Endothelial cell of umbilical vein (primary cell): ENCODE measurements around the gene LCE3D. TPM values are rescaled to one million over a fixed set of nuclear protein-coding genes. Genes with fewer than 3 reads are reported as not detected.
"Not testable (repeated sequence)": the region's sequence is repeated elsewhere in the genome, so short reads cannot be mapped to it uniquely, and the experiment has no call there.

Experiments used
- BruUV-seq: library from RNA; stranded (reverse); fragments of 400-500 nt; replicated peaks from 2 replicates; lab custom pipeline; 2021; lab: Mats Ljungman, UMichigan
- CTCF ChIA-PET: fragments of 300-600, 350-600 bp; sonication (Branson Sonifier 250); formaldehyde crosslinking; loops from one replicate; lab custom pipeline; 2021; ENCODE audit warnings: antibody characterized with exemption, inconsistent platforms; lab: Charles Lee
- POLR2A ChIA-PET: fragments of 300-600, 350-600 bp; sonication (Branson Sonifier 250); formaldehyde crosslinking; loops from one replicate; lab custom pipeline; 2021; ENCODE audit warnings: antibody characterized with exemption, inconsistent platforms; lab: Charles Lee
- DNase-seq: peaks from one replicate; pipeline ENCODE4 v3.0.0-alpha.2; 2011; ENCODE audit warnings: low read depth, low spot score
- FAIRE-seq: peaks from 2 replicates; lab custom pipeline; 2011; peaks lifted over from hg19 to GRCh38; lab: Jason Lieb, UNC
- H2AFZ ChIP-seq: 2 replicates; pipeline ENCODE4 v1.6.0; 2012; ENCODE audit warnings: low read depth, low read length, control low read depth, inconsistent platforms
- H3K27ac ChIP-seq: 2 replicates; pipeline ENCODE4 v1.5.1; 2011; ENCODE audit warnings: low read depth, mild to moderate bottlenecking, control low read depth, low read length, moderate library complexity; ENCODE audit not compliant: insufficient read depth
- H3K27me3 ChIP-seq, 2 experiments: 2 replicates each; pipeline versions ENCODE4 v1.6.0 to v1.6.1; 2011; ENCODE audit warnings: low read length in 2 of 2, mixed read lengths in 1 of 2; ENCODE audit not compliant: control insufficient read depth in 2 of 2, insufficient read depth in 2 of 2
- H3K36me3 ChIP-seq, 2 experiments: 2 replicates in 1 of 2; 3 replicates in 1 of 2; pipeline ENCODE4 v1.5.1; 2011; ENCODE audit warnings: low read length in 2 of 2, mild to moderate bottlenecking in 1 of 2, moderate library complexity in 1 of 2; ENCODE audit not compliant: control insufficient read depth in 2 of 2, insufficient read depth in 2 of 2; ENCODE audit errors: extremely low read depth in 1 of 2
- H3K4me1 ChIP-seq: 3 replicates; pipeline ENCODE4 v1.5.1; 2011; ENCODE audit warnings: mild to moderate bottlenecking, low read length; ENCODE audit not compliant: control insufficient read depth, insufficient read depth; ENCODE audit errors: extremely low read depth
- H3K4me2 ChIP-seq: 2 replicates; pipeline ENCODE4 v1.6.1; 2011; ENCODE audit warnings: low read length, control low read depth, mixed read lengths; ENCODE audit not compliant: insufficient read depth
- H3K4me3 ChIP-seq, 3 experiments: fragments of 200-600 bp in 1 of 3; sonication (generic), shearing (Covaris generic) in 1 of 3; replicated peaks in 1 of 3; 2 replicates each; pipeline ENCODE4 v1.5.1; 2011 to 2016; ENCODE audit warnings: control low read depth in 3 of 3, low read length in 3 of 3, mild to moderate bottlenecking in 2 of 3, inconsistent platforms in 1 of 3, low read depth in 1 of 3, moderate library complexity in 1 of 3; ENCODE audit not compliant: insufficient read depth in 1 of 3
- H3K79me2 ChIP-seq: 2 replicates; pipeline ENCODE4 v1.6.0; 2012; ENCODE audit warnings: low read length, inconsistent platforms; ENCODE audit not compliant: control insufficient read depth, insufficient read depth
- H3K9ac ChIP-seq: replicated peaks from 2 replicates; pipeline ENCODE3; 2011; ENCODE audit warnings: low read length, control low read depth; ENCODE audit not compliant: insufficient read depth; ENCODE audit errors: extremely low read depth
- H3K9me1 ChIP-seq: replicated peaks from 3 replicates; pipeline ENCODE4 v1.6.0; 2011; ENCODE audit warnings: mild to moderate bottlenecking, low read length; ENCODE audit not compliant: control insufficient read depth, insufficient read depth; ENCODE audit errors: extremely low read depth
- H3K9me3 ChIP-seq: replicated peaks from 2 replicates; pipeline ENCODE4 v1.5.1; 2012; ENCODE audit warnings: low read length, inconsistent platforms; ENCODE audit not compliant: control insufficient read depth, insufficient read depth
- H4K20me1 ChIP-seq: replicated peaks from 2 replicates; pipeline ENCODE3; 2011; ENCODE audit warnings: mild to moderate bottlenecking, low read length; ENCODE audit not compliant: control insufficient read depth, insufficient read depth; ENCODE audit errors: extremely low read depth
- EZH2 ChIP-seq: IDR thresholded peaks from 2 replicates; pipeline ENCODE4 v1.6.1; 2012; ENCODE audit warnings: borderline replicate concordance, low read depth, mild to moderate bottlenecking, moderate library complexity, low read length, inconsistent platforms; ENCODE audit not compliant: severe bottlenecking
- FOS ChIP-seq: IDR thresholded peaks from 2 replicates; pipeline ENCODE4 v1.6.1; 2011; ENCODE audit warnings: mild to moderate bottlenecking, low read length, moderate library complexity, borderline replicate concordance; ENCODE audit not compliant: insufficient read depth
- GATA2 ChIP-seq: IDR thresholded peaks from 2 replicates; pipeline ENCODE4 v1.7.0; 2011; ENCODE audit warnings: low read depth, mild to moderate bottlenecking, moderate library complexity, mixed read lengths, low read length; ENCODE audit not compliant: insufficient read length, insufficient read depth
- JUN ChIP-seq: IDR thresholded peaks from 2 replicates; pipeline ENCODE4 v1.6.1; 2011; ENCODE audit warnings: borderline replicate concordance, low read depth; ENCODE audit not compliant: insufficient read length, insufficient read depth
- MYC ChIP-seq: IDR thresholded peaks from one replicate; pipeline ENCODE4 v1.6.1; 2011; ENCODE audit warnings: mild to moderate bottlenecking, low read depth, low read length
- POLR2A ChIP-seq: IDR thresholded peaks from 2 replicates; pipeline ENCODE4 v1.6.1; 2012; ENCODE audit warnings: low read depth, mild to moderate bottlenecking, control low read depth, low read length
- dilution Hi-C: fragments of 300-500 bp; cut with MboI; formaldehyde crosslinking; loops from one replicate; pipeline ENCODE4 v1.15.0; 2019; ENCODE audit warnings: low sequenced_read_pairs; ENCODE audit not compliant: extremely low pct_ligation_motif_present
- intact Hi-C: fragments of 100-400 bp; cut with micrococcal nuclease; formaldehyde crosslinking; loops from one replicate; pipeline ENCODE4 v1.10.0; 2022
- polyA plus RNA-seq, 4 experiments: library from polyadenylated mRNA; depleted of rRNA in 3 of 4; stranded (reverse) in 3 of 4; unstranded in 1 of 4; fragments of >200 nt; gene quantifications; 2 replicates each; pipeline versions ENCODE4 v1.2.1 to v1.2.3, GENCODE V29; 2011 to 2012; ENCODE audit warnings: missing spikeins in 1 of 4
- total RNA-seq: library from RNA; stranded (reverse); gene quantifications from 2 replicates; pipeline ENCODE4 v1.2.3, GENCODE V29; 2021
- TF ChIP-seq, protein P1 (sequence below), 2 donors: IDR thresholded peaks; 1 replicate in 1 of 2; 2 replicates in 1 of 2; pipeline ENCODE4 v1.5.1; 2011; ENCODE audit warnings: low read length in 2 of 2, mild to moderate bottlenecking in 2 of 2, moderate library complexity in 2 of 2, control low read depth in 1 of 2, inconsistent platforms in 1 of 2, low read depth in 1 of 2; ENCODE audit not compliant: insufficient read depth in 1 of 2; ENCODE audit errors: extremely low read depth in 1 of 2
- TF ChIP-seq, protein P2 (sequence below): IDR thresholded peaks from 2 replicates; pipeline ENCODE4 v1.6.1; 2011; ENCODE audit not compliant: insufficient read depth, insufficient read length

The LCE3D gene
- total and polyA plus RNA-seq, 2 donors (not counting 3 experiments of a cell fraction or from before 2014, with no cell fraction given) = not detected

DNA sequence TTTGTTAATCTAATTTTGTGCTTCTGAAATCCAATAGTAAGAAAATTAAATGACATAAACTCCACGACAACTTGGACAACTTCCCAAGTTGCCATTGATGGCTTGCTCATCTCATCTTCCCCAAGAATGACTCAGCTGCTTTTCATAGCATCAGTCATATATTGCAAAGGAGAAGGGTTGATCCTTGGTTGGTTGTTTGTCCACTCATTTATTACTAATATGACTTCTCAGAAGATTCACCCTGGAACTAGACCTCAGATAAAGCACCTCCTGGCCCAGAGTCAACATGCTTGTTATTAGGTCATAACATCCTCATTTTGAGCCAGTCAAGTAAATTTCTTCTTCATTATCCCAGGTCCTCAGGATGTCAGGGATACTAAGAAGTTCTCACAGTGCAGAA lies 2.3 kb upstream of the LCE3D start:
- H3K27ac ChIP-seq = no peak overlapping the region
- TF ChIP-seq MYC (no peak), GATA2 (no peak), JUN (no peak), POLR2A (no peak), FOS (no peak), EZH2 (no peak)
- TF ChIP-seq, protein P1, sequence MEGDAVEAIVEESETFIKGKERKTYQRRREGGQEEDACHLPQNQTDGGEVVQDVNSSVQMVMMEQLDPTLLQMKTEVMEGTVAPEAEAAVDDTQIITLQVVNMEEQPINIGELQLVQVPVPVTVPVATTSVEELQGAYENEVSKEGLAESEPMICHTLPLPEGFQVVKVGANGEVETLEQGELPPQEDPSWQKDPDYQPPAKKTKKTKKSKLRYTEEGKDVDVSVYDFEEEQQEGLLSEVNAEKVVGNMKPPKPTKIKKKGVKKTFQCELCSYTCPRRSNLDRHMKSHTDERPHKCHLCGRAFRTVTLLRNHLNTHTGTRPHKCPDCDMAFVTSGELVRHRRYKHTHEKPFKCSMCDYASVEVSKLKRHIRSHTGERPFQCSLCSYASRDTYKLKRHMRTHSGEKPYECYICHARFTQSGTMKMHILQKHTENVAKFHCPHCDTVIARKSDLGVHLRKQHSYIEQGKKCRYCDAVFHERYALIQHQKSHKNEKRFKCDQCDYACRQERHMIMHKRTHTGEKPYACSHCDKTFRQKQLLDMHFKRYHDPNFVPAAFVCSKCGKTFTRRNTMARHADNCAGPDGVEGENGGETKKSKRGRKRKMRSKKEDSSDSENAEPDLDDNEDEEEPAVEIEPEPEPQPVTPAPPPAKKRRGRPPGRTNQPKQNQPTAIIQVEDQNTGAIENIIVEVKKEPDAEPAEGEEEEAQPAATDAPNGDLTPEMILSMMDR (IDR thresholded peaks at IDR 0.05; ENCODE audit: extremely low read depth in 1 of 2, insufficient read depth in 1 of 2, low read depth in 1 of 2, low read length in 2 of 2) = no peak
- TF ChIP-seq, protein P2, sequence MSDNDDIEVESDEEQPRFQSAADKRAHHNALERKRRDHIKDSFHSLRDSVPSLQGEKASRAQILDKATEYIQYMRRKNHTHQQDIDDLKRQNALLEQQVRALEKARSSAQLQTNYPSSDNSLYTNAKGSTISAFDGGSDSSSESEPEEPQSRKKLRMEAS = no peak
- no peak for FAIRE-seq
- no peaks in the 10 kb centered on the region for H3K9me1 ChIP-seq
- ChIA-PET POLR2A (no interaction called here), CTCF (no interaction called here)
- H4K20me1 ChIP-seq = no peaks in the 10 kb centered on the region
- H2AFZ ChIP-seq = no peak overlapping the region
- H3K79me2 ChIP-seq = no peaks in the 10 kb centered on the region
- H3K27me3 ChIP-seq = no peaks in the 10 kb centered on the region
- no peaks in the 10 kb centered on the region for H3K4me1 ChIP-seq
- peaks cover 2% of the 10 kb centered on the region for H3K9me3 ChIP-seq
- dilution Hi-C loops (no loop called here), intact Hi-C loops (no loop called here)
- H3K4me2 ChIP-seq = no peak overlapping the region
- BruUV-seq = no TSS peak
- H3K9ac ChIP-seq = no peak overlapping the region
- H3K36me3 ChIP-seq = no peaks in the 10 kb centered on the region
- DNase-seq = no peak
- no peak overlapping the region for H3K4me3 ChIP-seq

DNA sequence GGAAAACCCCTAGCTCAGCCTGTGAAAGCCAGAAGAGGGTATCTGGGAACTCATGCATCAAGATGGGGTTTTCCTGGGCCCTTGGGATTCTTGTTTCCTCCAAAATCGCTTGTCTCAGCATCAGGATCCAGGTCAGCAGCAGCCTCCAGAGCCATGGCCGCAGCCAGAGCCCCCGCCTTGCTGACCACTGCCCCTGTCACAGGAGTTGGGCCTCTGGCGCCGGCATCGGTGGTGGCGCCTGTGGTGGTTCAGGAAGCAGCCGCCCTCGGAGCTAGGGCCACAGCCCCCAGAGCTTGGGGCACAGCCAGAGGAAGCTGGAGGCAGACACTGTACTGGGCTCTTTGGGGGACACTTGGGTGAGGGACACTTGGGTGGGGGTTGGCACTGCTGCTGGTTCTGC lies 790 bp downstream of the LCE3D start:
- H2AFZ ChIP-seq, intact Hi-C loops, H3K4me3 ChIP-seq, H3K4me1 ChIP-seq, H3K27me3 ChIP-seq, H3K9me1 ChIP-seq, H4K20me1 ChIP-seq, H3K36me3 ChIP-seq, H3K9me3 ChIP-seq, FAIRE-seq, BruUV-seq, POLR2A ChIA-PET, H3K27ac ChIP-seq, H3K4me2 ChIP-seq, dilution Hi-C loops, H3K79me2 ChIP-seq, DNase-seq, H3K9ac ChIP-seq, CTCF ChIA-PET: not testable (repeated sequence)
